GM12878 (cell line): ENCODE measurements around the gene SLC35A4. TPM values are rescaled to one million over a fixed set of nuclear protein-coding genes. Genes with fewer than 3 reads are reported as not detected.

Source experiments
- ATAC-seq: fragments of 200-7000 bp; cut with Tn5 transposase; 3 replicates; pipeline ENCODE4 v1.9.1; 2020; ENCODE audit warnings: mild to moderate bottlenecking, moderate library complexity
- BruUV-seq: library from RNA; stranded (reverse); fragments of 400-500 nt; replicated peaks from 2 replicates; lab custom pipeline; 2021; lab: Mats Ljungman, UMichigan
- CTCF ChIA-PET: fragments of 300-600 bp; sonication (Branson Sonifier 250); formaldehyde crosslinking; extraction: SDS; loops from one replicate; lab custom pipeline; 2021; ENCODE audit warnings: inconsistent platforms; lab: Yijun Ruan, JAX
- POLR2A ChIA-PET: fragments of 350-600 bp; formaldehyde crosslinking; extraction: SDS; loops from one replicate; lab custom pipeline; 2021; ENCODE audit warnings: inconsistent platforms; lab: Charles Lee
- RAD21 ChIA-PET: fragments of 300-600 bp; sonication (Branson Sonifier 250); formaldehyde crosslinking; loops from one replicate; lab custom pipeline; 2023; ENCODE audit warnings: antibody characterized with exemption; ENCODE audit not compliant: unreplicated experiment; lab: Charles Lee
- SMC1A ChIA-PET: fragments of 300-600 bp; sonication (Branson Sonifier 250); formaldehyde crosslinking; loops from one replicate; lab custom pipeline; 2023; ENCODE audit not compliant: unreplicated experiment, uncharacterized antibody; lab: Charles Lee
- DNase-seq: peaks from one replicate; pipeline ENCODE4 v3.0.0-alpha.2; 2011; ENCODE audit warnings: low read depth, low spot score
- FAIRE-seq: peaks from 3 replicates; lab custom pipeline; 2011; peaks lifted over from hg19 to GRCh38; lab: Jason Lieb, UNC
- H2AFZ ChIP-seq: 2 replicates; pipeline ENCODE4 v1.6.0; 2011; ENCODE audit warnings: low read depth, low read length, control low read depth; ENCODE audit not compliant: control insufficient read depth
- H3K27ac ChIP-seq: 2 replicates; pipeline ENCODE4 v1.5.1; 2011; ENCODE audit warnings: control low read depth; ENCODE audit not compliant: control insufficient read depth, insufficient read depth
- H3K27me3 ChIP-seq, 2 experiments: replicated peaks in 1 of 2; 2 replicates each; pipeline versions ENCODE4 v1.6.0 to v1.6.1; 2011; ENCODE audit warnings: low read length in 1 of 2; ENCODE audit not compliant: control insufficient read depth in 2 of 2, insufficient read depth in 2 of 2
- H3K36me3 ChIP-seq, 2 experiments: 2 replicates each; pipeline ENCODE4 v1.5.1; 2011; ENCODE audit warnings: low read length in 1 of 2; ENCODE audit not compliant: control insufficient read depth in 2 of 2, insufficient read depth in 2 of 2
- H3K4me1 ChIP-seq: 2 replicates; pipeline ENCODE4 v1.6.1; 2011; ENCODE audit warnings: mild to moderate bottlenecking, low read length, moderate library complexity, mixed read lengths; ENCODE audit not compliant: control insufficient read depth, insufficient read depth
- H3K4me2 ChIP-seq: 2 replicates; pipeline ENCODE4 v1.6.0; 2011; ENCODE audit warnings: control low read depth; ENCODE audit not compliant: control insufficient read depth, insufficient read depth
- H3K4me3 ChIP-seq: fragments of 200-600 bp; sonication (generic); 2 replicates; pipeline ENCODE4 v1.5.1; 2016
- H3K79me2 ChIP-seq: 2 replicates; pipeline ENCODE4 v1.6.0; 2011; ENCODE audit warnings: low read length; ENCODE audit not compliant: control insufficient read depth, insufficient read depth
- H3K9ac ChIP-seq: 2 replicates; pipeline ENCODE4 v1.8.0; 2011; ENCODE audit warnings: low read length, control low read depth, mixed read lengths; ENCODE audit not compliant: control insufficient read depth, insufficient read depth
- H3K9me3 ChIP-seq: replicated peaks from 3 replicates; pipeline ENCODE4 v1.5.1; 2011; ENCODE audit warnings: mild to moderate bottlenecking, low read length; ENCODE audit not compliant: control insufficient read depth, insufficient read depth
- H4K20me1 ChIP-seq: 2 replicates; pipeline ENCODE4 v1.6.0; 2011; ENCODE audit not compliant: control insufficient read depth, insufficient read depth
- ASH2L ChIP-seq: fragments of 300-600, 200-600 bp; sonication (generic); IDR thresholded peaks from 2 replicates; pipeline ENCODE4 v1.6.1; 2017; ENCODE audit warnings: low read depth, mild to moderate bottlenecking, borderline replicate concordance
- JUND ChIP-seq: IDR thresholded peaks from 2 replicates; pipeline ENCODE4 v1.6.1; 2012; ENCODE audit warnings: low read depth, mild to moderate bottlenecking, low read length, improper control_type of control experiment, moderate library complexity
- MTA2 ChIP-seq: fragments of 450-650 bp; IDR thresholded peaks from 2 replicates; pipeline ENCODE4 v1.6.1; 2016; ENCODE audit warnings: low read depth, mild to moderate bottlenecking, moderate library complexity
- NBN ChIP-seq: fragments of 450-650 bp; IDR thresholded peaks from 2 replicates; pipeline ENCODE4 v1.6.1; 2016
- NRF1 ChIP-seq: conservative IDR thresholded peaks from 2 replicates; pipeline ENCODE4 v1.6.1; 2011; ENCODE audit warnings: mild to moderate bottlenecking, low read depth, low read length, improper control_type of control experiment
- PAX5 ChIP-seq: IDR thresholded peaks from 2 replicates; pipeline ENCODE4 v1.6.1; 2011; ENCODE audit warnings: low read depth, low read length, borderline replicate concordance
- POLR2AphosphoS2 ChIP-seq: IDR thresholded peaks from 2 replicates; pipeline ENCODE4 v1.6.1; 2011; ENCODE audit warnings: low read depth, mild to moderate bottlenecking, low read length, improper control_type of control experiment, moderate library complexity
- RAD21 ChIP-seq: IDR thresholded peaks from 2 replicates; pipeline ENCODE4 v1.6.1; 2011; ENCODE audit warnings: mild to moderate bottlenecking, low read depth, low read length, moderate library complexity; ENCODE audit not compliant: insufficient read depth
- SMAD1 ChIP-seq: fragments of 450-650 bp; IDR thresholded peaks from 2 replicates; pipeline ENCODE4 v1.6.1; 2018; ENCODE audit warnings: mild to moderate bottlenecking, low read depth; ENCODE audit not compliant: partially characterized antibody
- STAT3 ChIP-seq: IDR thresholded peaks from 2 replicates; pipeline ENCODE4 v1.6.1; 2011; ENCODE audit warnings: low read depth, low read length, improper control_type of control experiment
- TARDBP ChIP-seq: IDR thresholded peaks from 2 replicates; pipeline ENCODE4 v1.6.1; 2016; ENCODE audit warnings: borderline replicate concordance
- TBL1XR1 ChIP-seq: IDR thresholded peaks from 2 replicates; pipeline ENCODE4 v1.6.1; 2012; ENCODE audit warnings: low read depth, low read length, improper control_type of control experiment
- WGBS: methylation state at CpG from one replicate; pipeline ENCODE4 v1.1.6; 2016; ENCODE audit warnings: low lambda C conversion rate; ENCODE audit not compliant: insufficient replicate concordance, insufficient coverage; ENCODE audit errors: missing lambda C conversion rate; 5-methylcytosine and 5-hydroxymethylcytosine counted together
- in situ Hi-C: fragments of 300-500 bp; cut with MboI; formaldehyde crosslinking; loops from 9 replicates; pipeline ENCODE4 v1.14.3; 2018; ENCODE audit warnings: mixed read lengths
- intact Hi-C: fragments of 100-400 bp; cut with micrococcal nuclease; formaldehyde crosslinking; loops from one replicate; pipeline ENCODE4 v1.14.2; 2022; ENCODE audit not compliant: unreplicated experiment
- polyA plus RNA-seq, 11 experiments: library from polyadenylated mRNA; depleted of rRNA in 4 of 11; unstranded in 6 of 11; stranded (reverse) in 5 of 11; fragments of >200 nt; fragmentation: Nextera tagmentation in 4 of 11; fragmentation: Illumina TruSeq in 1 of 11; extraction: Ambion mirVana in 4 of 11; extraction: Trizol in 1 of 11; gene quantifications; 1 replicate in 1 of 11; 2 replicates in 10 of 11; pipeline versions ENCODE4 v1.2.1 to v1.2.3, GENCODE V29; 2011 to 2016; ENCODE audit warnings: inconsistent platforms in 2 of 11, missing spikeins in 2 of 11, low read depth in 1 of 11
- total RNA-seq, 4 experiments: library from RNA; depleted of rRNA in 3 of 4; stranded (reverse); fragments of >200 nt in 3 of 4; fragmentation: Illumina TruSeq in 1 of 4; extraction: Trizol in 1 of 4; gene quantifications; 2 replicates each; pipeline versions ENCODE4 v1.2.1 to v1.2.3, GENCODE V29; 2013 to 2021
- TF ChIP-seq, protein P1 (sequence below): fragments of 450-650 bp; IDR thresholded peaks from 2 replicates; pipeline ENCODE4 v1.6.1; 2018; ENCODE audit warnings: mild to moderate bottlenecking, low read depth, moderate library complexity; ENCODE audit not compliant: partially characterized antibody
- TF ChIP-seq, protein P2 (sequence below): IDR thresholded peaks from 2 replicates; pipeline ENCODE4 v1.6.1; 2012; ENCODE audit warnings: mild to moderate bottlenecking, low read depth, low read length

SLC35A4 gene
- total and polyA plus RNA-seq, 10 of the 15 experiments (the other 5 are each of a cell fraction or from before 2014, with no cell fraction given) = 23.8 to 167 (median 114) TPM

DNA sequence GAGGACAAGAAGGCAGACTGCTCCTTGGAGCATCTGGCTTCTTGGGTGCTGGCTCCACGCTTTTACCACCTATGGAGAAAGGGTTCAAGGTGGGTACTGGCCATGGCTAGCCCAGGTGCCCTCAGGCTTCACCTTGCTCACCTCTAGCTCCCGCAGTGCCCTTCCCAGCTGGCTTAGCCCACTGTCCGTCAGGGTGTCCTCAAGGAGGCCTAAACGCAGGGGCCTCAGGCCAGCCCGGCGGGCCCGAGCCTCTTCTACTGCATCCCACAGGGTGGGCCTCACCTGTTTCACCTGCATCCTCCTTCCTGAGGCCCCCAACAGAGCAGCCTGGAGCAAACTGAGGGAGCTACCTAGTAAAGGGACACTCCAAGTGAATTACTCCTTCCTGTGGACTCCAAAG, 9.1 kb downstream of the SLC35A4 start (continued):
- TF ChIP-seq, protein P1, sequence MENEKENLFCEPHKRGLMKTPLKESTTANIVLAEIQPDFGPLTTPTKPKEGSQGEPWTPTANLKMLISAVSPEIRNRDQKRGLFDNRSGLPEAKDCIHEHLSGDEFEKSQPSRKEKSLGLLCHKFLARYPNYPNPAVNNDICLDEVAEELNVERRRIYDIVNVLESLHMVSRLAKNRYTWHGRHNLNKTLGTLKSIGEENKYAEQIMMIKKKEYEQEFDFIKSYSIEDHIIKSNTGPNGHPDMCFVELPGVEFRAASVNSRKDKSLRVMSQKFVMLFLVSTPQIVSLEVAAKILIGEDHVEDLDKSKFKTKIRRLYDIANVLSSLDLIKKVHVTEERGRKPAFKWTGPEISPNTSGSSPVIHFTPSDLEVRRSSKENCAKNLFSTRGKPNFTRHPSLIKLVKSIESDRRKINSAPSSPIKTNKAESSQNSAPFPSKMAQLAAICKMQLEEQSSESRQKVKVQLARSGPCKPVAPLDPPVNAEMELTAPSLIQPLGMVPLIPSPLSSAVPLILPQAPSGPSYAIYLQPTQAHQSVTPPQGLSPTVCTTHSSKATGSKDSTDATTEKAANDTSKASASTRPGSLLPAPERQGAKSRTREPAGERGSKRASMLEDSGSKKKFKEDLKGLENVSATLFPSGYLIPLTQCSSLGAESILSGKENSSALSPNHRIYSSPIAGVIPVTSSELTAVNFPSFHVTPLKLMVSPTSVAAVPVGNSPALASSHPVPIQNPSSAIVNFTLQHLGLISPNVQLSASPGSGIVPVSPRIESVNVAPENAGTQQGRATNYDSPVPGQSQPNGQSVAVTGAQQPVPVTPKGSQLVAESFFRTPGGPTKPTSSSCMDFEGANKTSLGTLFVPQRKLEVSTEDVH = no peak
- TF ChIP-seq MTA2 = no peak
- TF ChIP-seq ASH2L = no peak
- no peak for TF ChIP-seq SMAD1
- no peak for TF ChIP-seq NBN

DNA sequence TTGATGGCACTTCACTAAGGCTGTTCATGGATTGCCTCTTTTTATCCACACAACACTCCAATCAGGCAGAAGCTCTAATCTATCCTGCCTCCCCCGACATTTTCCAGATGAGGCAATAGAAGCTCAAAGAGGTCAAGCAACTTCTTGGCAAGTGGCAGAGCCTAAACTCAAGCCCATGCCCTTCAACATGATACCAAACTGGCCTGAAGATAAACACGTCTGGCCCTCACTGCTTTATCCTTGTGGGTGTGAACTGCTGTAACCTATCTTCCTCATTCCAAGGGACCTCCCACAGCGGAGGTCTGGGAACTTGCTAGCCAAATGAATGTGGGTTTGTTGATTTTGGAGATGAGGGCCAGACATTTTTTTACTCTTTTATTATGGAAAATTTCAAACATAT, 9.5 kb downstream of the SLC35A4 start:
- H3K4me2 ChIP-seq = no peak overlapping the region
- H3K79me2 ChIP-seq = no peaks in the 10 kb centered on the region; the same call in 1 of the 2 replicates
- BruUV-seq = no TSS peak
- H3K4me3 ChIP-seq = no peak overlapping the region
- in situ Hi-C loops (no loop called here), intact Hi-C loops (no loop called here)
- FAIRE-seq (no peak), ATAC-seq (no peak), DNase-seq (no peak)
- no peaks in the 10 kb centered on the region for H3K9me3 ChIP-seq
- peaks cover 0 to 6% of the 10 kb centered on the region in 2 experiments; a peak in 2 of 4 replicates for H3K36me3 ChIP-seq
- peaks cover 7% of the 10 kb centered on the region for H3K4me1 ChIP-seq
- H3K27ac ChIP-seq = no peak overlapping the region
- ChIA-PET CTCF (interaction anchor here (1.0 kb wide), 1 partner anchor 8 kb away, joined by 3 read pairs; no protein-coding TSS in a partner anchor), POLR2A (interaction anchor here (1.0 kb wide), 1 partner anchor 13 kb away, joined by 3 read pairs; no protein-coding TSS in a partner anchor), SMC1A (interaction anchor here (1.6 kb wide), 1 partner anchor 9 kb away, joined by 3 read pairs; no protein-coding TSS in a partner anchor), RAD21 (no interaction called here)
- no peak overlapping the region for H2AFZ ChIP-seq
- H3K9ac ChIP-seq = no peak overlapping the region
- 43% methylated on average over 3 of the region's 3 CpGs for WGBS
- H3K27me3 ChIP-seq = no peaks in the 10 kb centered on the region
- H4K20me1 ChIP-seq = no peaks in the 10 kb centered on the region
- TF ChIP-seq MTA2 (no peak), PAX5 (no peak), STAT3 (no peak), POLR2AphosphoS2 (no peak), TBL1XR1 (no peak), RAD21 (no peak), TARDBP (no peak), NRF1 (no peak), JUND (no peak)
- TF ChIP-seq, protein P2, sequence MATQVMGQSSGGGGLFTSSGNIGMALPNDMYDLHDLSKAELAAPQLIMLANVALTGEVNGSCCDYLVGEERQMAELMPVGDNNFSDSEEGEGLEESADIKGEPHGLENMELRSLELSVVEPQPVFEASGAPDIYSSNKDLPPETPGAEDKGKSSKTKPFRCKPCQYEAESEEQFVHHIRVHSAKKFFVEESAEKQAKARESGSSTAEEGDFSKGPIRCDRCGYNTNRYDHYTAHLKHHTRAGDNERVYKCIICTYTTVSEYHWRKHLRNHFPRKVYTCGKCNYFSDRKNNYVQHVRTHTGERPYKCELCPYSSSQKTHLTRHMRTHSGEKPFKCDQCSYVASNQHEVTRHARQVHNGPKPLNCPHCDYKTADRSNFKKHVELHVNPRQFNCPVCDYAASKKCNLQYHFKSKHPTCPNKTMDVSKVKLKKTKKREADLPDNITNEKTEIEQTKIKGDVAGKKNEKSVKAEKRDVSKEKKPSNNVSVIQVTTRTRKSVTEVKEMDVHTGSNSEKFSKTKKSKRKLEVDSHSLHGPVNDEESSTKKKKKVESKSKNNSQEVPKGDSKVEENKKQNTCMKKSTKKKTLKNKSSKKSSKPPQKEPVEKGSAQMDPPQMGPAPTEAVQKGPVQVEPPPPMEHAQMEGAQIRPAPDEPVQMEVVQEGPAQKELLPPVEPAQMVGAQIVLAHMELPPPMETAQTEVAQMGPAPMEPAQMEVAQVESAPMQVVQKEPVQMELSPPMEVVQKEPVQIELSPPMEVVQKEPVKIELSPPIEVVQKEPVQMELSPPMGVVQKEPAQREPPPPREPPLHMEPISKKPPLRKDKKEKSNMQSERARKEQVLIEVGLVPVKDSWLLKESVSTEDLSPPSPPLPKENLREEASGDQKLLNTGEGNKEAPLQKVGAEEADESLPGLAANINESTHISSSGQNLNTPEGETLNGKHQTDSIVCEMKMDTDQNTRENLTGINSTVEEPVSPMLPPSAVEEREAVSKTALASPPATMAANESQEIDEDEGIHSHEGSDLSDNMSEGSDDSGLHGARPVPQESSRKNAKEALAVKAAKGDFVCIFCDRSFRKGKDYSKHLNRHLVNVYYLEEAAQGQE = no peak
